ENCODE results near the gene CDKL2. TPM values are rescaled to one million over a fixed set of nuclear protein-coding genes. Genes with fewer than 3 reads are reported as not detected.
"Not testable (repeated sequence)": the region's sequence is repeated elsewhere in the genome, so short reads cannot be mapped to it uniquely, and the experiment has no call there.

Gene CDKL2
- total RNA-seq, 1 experiment from 2014 or later: 1.5 TPM

GRCh38 chr4:75666299-75666698 lies 36.0 kb upstream of the CDKL2 start:
- H3K9me3 ChIP-seq (ENCODE audit: low read depth, low read length, poor library complexity, severe bottlenecking): no peaks in the 10 kb centered on the region
- DNase-seq (ENCODE audit: low spot score): no peak
- H3K27me3 ChIP-seq (replicated peaks; ENCODE audit: insufficient read depth, low read depth, low read length, poor library complexity): no peaks in the 10 kb centered on the region
- TF ChIP-seq EZH2 (IDR thresholded peaks at IDR 0.05; ENCODE audit: borderline replicate concordance, low read depth, low read length, poor library complexity, severe bottlenecking) (no peak), CTCF (conservative IDR thresholded peaks at IDR 0.05; ENCODE audit: low read depth, low read length) (no peak)
- H3K36me3 ChIP-seq (ENCODE audit: insufficient read depth, low read length, poor library complexity, severe bottlenecking): peaks cover 5% of the 10 kb centered on the region
- intact Hi-C loops (cut with micrococcal nuclease; ENCODE audit: unreplicated experiment): no loop called here
- H3K4me1 ChIP-seq (ENCODE audit: insufficient read depth, low read length, poor library complexity, severe bottlenecking): no peaks in the 10 kb centered on the region
- ChIA-PET POLR2A (ENCODE audit: low non-redundant PET) (no interaction called here), CTCF (no interaction called here)
- H3K4me3 ChIP-seq (ENCODE audit: low read depth, low read length, poor library complexity, severe bottlenecking): no peak overlapping the region
- no peak overlapping the region for H3K27ac ChIP-seq (ENCODE audit: low read depth, low read length, poor library complexity, severe bottlenecking)
- BruUV-seq (replicated peaks): no TSS peak

- H3K4me3 ChIP-seq (ENCODE audit: low read depth, low read length, poor library complexity, severe bottlenecking); CTCF ChIA-PET; H3K27ac ChIP-seq (ENCODE audit: low read depth, low read length, poor library complexity, severe bottlenecking); POLR2A ChIA-PET (ENCODE audit: low non-redundant PET); H3K36me3 ChIP-seq (ENCODE audit: insufficient read depth, low read length, poor library complexity, severe bottlenecking); DNase-seq (ENCODE audit: low spot score); H3K27me3 ChIP-seq (replicated peaks; ENCODE audit: insufficient read depth, low read depth, low read length, poor library complexity); H3K4me1 ChIP-seq (ENCODE audit: insufficient read depth, low read length, poor library complexity, severe bottlenecking); H3K9me3 ChIP-seq (ENCODE audit: low read depth, low read length, poor library complexity, severe bottlenecking); intact Hi-C loops (cut with micrococcal nuclease; ENCODE audit: unreplicated experiment); BruUV-seq (replicated peaks): not testable (repeated sequence)
These were observed 34.3 kb upstream of the CDKL2 start for GRCh38 chr4:75664604-75665003.

- CTCF ChIA-PET: no interaction called here
- no peak for TF ChIP-seq EZH2 (IDR thresholded peaks at IDR 0.05; ENCODE audit: borderline replicate concordance, low read depth, low read length, poor library complexity, severe bottlenecking)
- BruUV-seq (replicated peaks): no TSS peak
- intact Hi-C loops (cut with micrococcal nuclease; ENCODE audit: unreplicated experiment): no loop called here
- Histone ChIP-seq H3K27me3 (replicated peaks; ENCODE audit: insufficient read depth, low read depth, low read length, poor library complexity) (no peaks in the 10 kb centered on the region), H3K9me3 (ENCODE audit: low read depth, low read length, poor library complexity, severe bottlenecking) (no peaks in the 10 kb centered on the region), H3K27ac (ENCODE audit: low read depth, low read length, poor library complexity, severe bottlenecking) (no peak overlapping the region), H3K4me3 (ENCODE audit: low read depth, low read length, poor library complexity, severe bottlenecking) (no peak overlapping the region), H3K36me3 (ENCODE audit: insufficient read depth, low read length, poor library complexity, severe bottlenecking) (peaks cover 15% of the 10 kb centered on the region), H3K4me1 (ENCODE audit: insufficient read depth, low read length, poor library complexity, severe bottlenecking) (peaks cover 10% of the 10 kb centered on the region)
- no peak for DNase-seq (ENCODE audit: low spot score)
- POLR2A ChIA-PET (ENCODE audit: low non-redundant PET): no interaction called here
These were observed 32.3 kb upstream of the CDKL2 start for GRCh38 chr4:75662626-75663025.

GRCh38 chr4:75660491-75660890 lies 30.2 kb upstream of the CDKL2 start:
- BruUV-seq (replicated peaks): no TSS peak
- DNase-seq (ENCODE audit: low spot score): no peak
- TF ChIP-seq CTCF (conservative IDR thresholded peaks at IDR 0.05; ENCODE audit: low read depth, low read length) (no peak), EZH2 (IDR thresholded peaks at IDR 0.05; ENCODE audit: borderline replicate concordance, low read depth, low read length, poor library complexity, severe bottlenecking) (no peak)
- POLR2A ChIA-PET (ENCODE audit: low non-redundant PET): no interaction called here
- intact Hi-C loops (cut with micrococcal nuclease; ENCODE audit: unreplicated experiment): no loop called here
- H3K4me1 ChIP-seq (ENCODE audit: insufficient read depth, low read length, poor library complexity, severe bottlenecking): peaks cover 10% of the 10 kb centered on the region
- H3K27me3 ChIP-seq (replicated peaks; ENCODE audit: insufficient read depth, low read depth, low read length, poor library complexity): no peaks in the 10 kb centered on the region
- no peak overlapping the region for H3K27ac ChIP-seq (ENCODE audit: low read depth, low read length, poor library complexity, severe bottlenecking)
- CTCF ChIA-PET: no interaction called here
- no peak overlapping the region for H3K4me3 ChIP-seq (ENCODE audit: low read depth, low read length, poor library complexity, severe bottlenecking)
- H3K9me3 ChIP-seq (ENCODE audit: low read depth, low read length, poor library complexity, severe bottlenecking): no peaks in the 10 kb centered on the region
- peaks cover 23% of the 10 kb centered on the region for H3K36me3 ChIP-seq (ENCODE audit: insufficient read depth, low read length, poor library complexity, severe bottlenecking)

Data from A673 (cell line).